Spleen (tissue), 11 donors: Measurements from ENCODE around the gene ADAMTS17. TPM values are rescaled to one million over a fixed set of nuclear protein-coding genes. Genes with fewer than 3 reads are reported as not detected.
A peak's percentile ranks its signal among the peaks of the same experiment; 100 is the strongest.

ENCODE experiments used
- DNase-seq: peaks from one replicate; pipeline ENCODE4 v3.0.0-alpha.2; 2020
- H3K27ac ChIP-seq, 8 donors: fragments of 200-600 bp; sonication (generic) in 7 of 8; 1 replicate in 4 of 8; 2 replicates in 4 of 8; pipeline versions ENCODE4 v1.5.0 to v1.8.0; 2016 to 2021; ENCODE audit warnings: inconsistent platforms in 4 of 8, mild to moderate bottlenecking in 4 of 8, moderate library complexity in 1 of 8
- H3K27me3 ChIP-seq, 7 donors: fragments of 200-600 bp; sonication (generic) in 6 of 7; replicated peaks in 1 of 7; 1 replicate in 4 of 7; 2 replicates in 3 of 7; pipeline versions ENCODE4 v1.5.0 to v1.8.0; 2016 to 2021; ENCODE audit warnings: inconsistent platforms in 3 of 7, mild to moderate bottlenecking in 1 of 7
- H3K36me3 ChIP-seq, 6 donors: fragments of 200-600 bp; sonication (generic) in 5 of 6; 1 replicate in 4 of 6; 2 replicates in 2 of 6; pipeline versions ENCODE4 v1.5.0 to v1.8.0; 2016 to 2021; ENCODE audit warnings: inconsistent platforms in 2 of 6
- H3K4me1 ChIP-seq, 6 donors: fragments of 200-600 bp; sonication (generic) in 5 of 6; 1 replicate in 3 of 6; 2 replicates in 3 of 6; pipeline versions ENCODE4 v1.5.0 to v1.8.0; 2016 to 2021; ENCODE audit warnings: inconsistent platforms in 3 of 6
- H3K4me3 ChIP-seq, 8 donors: fragments of 200-600 bp; sonication (generic) in 7 of 8; 1 replicate in 4 of 8; 2 replicates in 4 of 8; pipeline versions ENCODE4 v1.5.0 to v1.8.0; 2016 to 2021; ENCODE audit warnings: inconsistent platforms in 4 of 8, mild to moderate bottlenecking in 4 of 8, moderate library complexity in 2 of 8
- H3K9me3 ChIP-seq, 8 donors: fragments of 200-600 bp; sonication (generic) in 7 of 8; 1 replicate in 4 of 8; 2 replicates in 4 of 8; pipeline versions ENCODE4 v1.5.0 to v1.8.0; 2016 to 2021; ENCODE audit warnings: inconsistent platforms in 4 of 8
- CTCF ChIP-seq, 11 experiments: fragments of 200-600 bp in 7 of 11; fragments of 450-650 bp in 4 of 11; sonication (generic) in 4 of 11; IDR thresholded peaks in 8 of 11; conservative IDR thresholded peaks in 3 of 11; 1 replicate in 7 of 11; 2 replicates in 4 of 11; pipeline versions ENCODE4 v1.4.0 to v1.8.0; 2016 to 2021; ENCODE audit warnings: antibody characterized with exemption in 11 of 11, inconsistent platforms in 4 of 11, mild to moderate bottlenecking in 1 of 11
- POLR2A ChIP-seq, 3 donors: fragments of 450-650 bp; IDR thresholded peaks; one replicate each; pipeline ENCODE4 v1.5.1; 2017; ENCODE audit warnings: antibody characterized with exemption in 3 of 3, mild to moderate bottlenecking in 1 of 3
- POLR2AphosphoS5 ChIP-seq, 3 donors: sonication (generic); formaldehyde crosslinking; IDR thresholded peaks; one replicate each; pipeline ENCODE4 v1.5.1; 2017; ENCODE audit warnings: antibody characterized with exemption in 3 of 3
- WGBS, 5 donors: extraction: QIAGEN DNeasy Blood & Tissue Kit in 3 of 5; methylation state at CpG; one replicate each; pipeline versions ENCODE4 v1.1.5 to v1.1.7; 2013 to 2018; 5-methylcytosine and 5-hydroxymethylcytosine counted together
- intact Hi-C: fragments of 100-400 bp; cut with DNase I; formaldehyde crosslinking; loops from one replicate; pipeline ENCODE4 v1.15.0; 2023; ENCODE audit warnings: low total_unique reads
- polyA plus RNA-seq, 3 donors: library from polyadenylated mRNA; stranded (reverse); fragments of 200-250 nt; gene quantifications; one replicate each; pipeline ENCODE4 v1.2.1, GENCODE V29; 2013
- total RNA-seq, 7 donors: library from RNA; depleted of rRNA in 3 of 7; stranded (reverse); fragments of >200 nt in 3 of 7; fragmentation: NEBNext Ultra II Directional in 4 of 7; extraction: Animal tissue kit (Norgen Biotek cat#: 25700) in 4 of 7; gene quantifications; one replicate each; pipeline versions ENCODE4 v1.1.0 to v1.2.1, GENCODE V29; 2016 to 2021
- donor health status: healthy with polysubstance abuse.
- donor health status: DM: no; HTN: no; CAD: no; lungs with moderate emphysema.
- donor health status: DM: no; HTN: no; CAD: no.
- donor health status: Bipolar disorder and iron deficiency.
- donor health status: healthy.
- donor health status: DM: no; HTN: no; CAD: no.
- donor health status: DM: yes; HTN: yes; CAD: no.

ADAMTS17 gene
- total and polyA plus RNA-seq, 10 donors = 0.21 to 13.2 (median 5.8) TPM

- no peak for DNase-seq
- intact Hi-C loops = no loop called here
- Histone ChIP-seq H3K9me3 (peaks cover 3 to 49% (median 38%) of the 10 kb centered on the region in 8 donors), H3K36me3 (no peaks in the 10 kb centered on the region), H3K27me3 (peaks cover 0 to 6% (median 0%) of the 10 kb centered on the region in 7 donors), H3K4me1 (no peaks in the 10 kb centered on the region), H3K4me3 (no peak overlapping the region), H3K27ac (peak overlapping the region in 3 of 8 donors; percentile 1 to 64 (median 2))
- WGBS, 5 donors = 53 to 73% (median 64%) methylated on average over 7 to 8 of the region's 8 CpGs
- TF ChIP-seq POLR2AphosphoS5 (IDR thresholded peaks at IDR 0.05) (no peak), CTCF (IDR thresholded peaks at IDR 0.05 in 8 of 11, conservative IDR thresholded peaks at IDR 0.05 in 3 of 11) (no peak), POLR2A (IDR thresholded peaks at IDR 0.05) (no peak)
Observed at GRCh38 chr15:100170291-100171210, 171.2 kb downstream of the ADAMTS17 start.

GRCh38 chr15:100169615-100170290 lies 172.0 kb downstream of the ADAMTS17 start:
- intact Hi-C loops = no loop called here
- WGBS, 5 donors = 86 to 93% (median 88%) methylated on average over 20 of the region's 20 CpGs
- no peak for DNase-seq

DNA sequence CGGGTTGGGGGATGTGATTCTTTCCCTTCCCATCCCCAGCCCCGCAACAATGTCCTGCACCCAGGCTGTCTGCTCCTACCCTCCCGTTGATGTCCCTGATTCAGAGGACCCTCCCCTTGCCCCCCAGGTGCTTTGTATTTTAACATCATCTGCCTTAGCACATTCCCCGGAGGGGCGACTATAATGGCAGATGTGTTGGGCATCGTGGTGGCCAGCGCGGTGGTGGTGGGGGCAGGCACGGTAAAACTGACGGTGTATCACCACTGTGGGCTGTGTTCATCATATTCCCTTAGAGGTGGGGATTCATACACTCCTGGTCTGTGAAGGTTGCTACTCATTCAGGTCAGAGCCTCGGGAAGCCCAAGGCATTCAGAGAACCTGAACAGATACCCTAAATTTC lies 173.0 kb downstream of the ADAMTS17 start:
- WGBS, 5 donors = 90 to 97% (median 94%) methylated on average over 11 of the region's 11 CpGs
- DNase-seq = no peak
- Histone ChIP-seq H3K27me3 (peaks cover 0 to 6% (median 0%) of the 10 kb centered on the region in 7 donors), H3K4me1 (no peaks in the 10 kb centered on the region), H3K27ac (no peak overlapping the region), H3K9me3 (peaks cover 3 to 31% (median 26%) of the 10 kb centered on the region in 8 donors), H3K36me3 (no peaks in the 10 kb centered on the region), H3K4me3 (no peak overlapping the region)
- intact Hi-C loops = no loop called here
- TF ChIP-seq CTCF (IDR thresholded peaks at IDR 0.05 in 8 of 11, conservative IDR thresholded peaks at IDR 0.05 in 3 of 11) = no peak

More at GRCh38 chr15:100169615-100170290, 172.0 kb downstream of the ADAMTS17 start:
- no peak for TF ChIP-seq POLR2AphosphoS5 (IDR thresholded peaks at IDR 0.05)
- no peak for TF ChIP-seq CTCF (IDR thresholded peaks at IDR 0.05 in 8 of 11, conservative IDR thresholded peaks at IDR 0.05 in 3 of 11)
- Histone ChIP-seq H3K4me1 (no peaks in the 10 kb centered on the region), H3K9me3 (peaks cover 3 to 41% (median 33%) of the 10 kb centered on the region in 8 donors), H3K27me3 (peaks cover 0 to 6% (median 0%) of the 10 kb centered on the region in 7 donors), H3K4me3 (no peak overlapping the region), H3K36me3 (no peaks in the 10 kb centered on the region), H3K27ac (peak overlapping the region in 3 of 8 donors; percentile 1 to 64 (median 2))

GRCh38 chr15:100167884-100168375 lies 173.8 kb downstream of the ADAMTS17 start:
- DNase-seq = no peak
- no peak overlapping the region for H3K4me3 ChIP-seq
- peaks cover 0 to 23% (median 17%) of the 10 kb centered on the region in 8 donors for H3K9me3 ChIP-seq
- no peaks in the 10 kb centered on the region for H3K4me1 ChIP-seq
- TF ChIP-seq CTCF (IDR thresholded peaks at IDR 0.05 in 8 of 11, conservative IDR thresholded peaks at IDR 0.05 in 3 of 11) (no peak), POLR2A (IDR thresholded peaks at IDR 0.05) (no peak), POLR2AphosphoS5 (IDR thresholded peaks at IDR 0.05) (no peak)
- no peak overlapping the region for H3K27ac ChIP-seq
- no peaks in the 10 kb centered on the region for H3K36me3 ChIP-seq
- 86 to 93% (median 89%) methylated on average over 14 to 15 of the region's 15 CpGs for WGBS, 5 donors
- intact Hi-C loops = no loop called here
- H3K27me3 ChIP-seq = peaks cover 0 to 6% (median 0%) of the 10 kb centered on the region in 7 donors
